ENCODE measurements around the gene HADHA.

GRCh38 chr2:26270373-26270772 is 25.9 kb upstream of the HADHA start:
- TF ChIP-seq CTCF (IDR thresholded peaks at IDR 0.05) (no peak), POLR2A (IDR thresholded peaks at IDR 0.05) (no peak)

Measured in upper lobe of left lung (tissue), 4 donors.